Lower leg skin (tissue), 3 donors: ENCODE measurements around the gene CST7.

ENCODE experiments used
- POLR2A ChIP-seq, 2 donors: fragments of 450-650 bp; IDR thresholded peaks; one replicate each; pipeline ENCODE4 v1.6.1; 2016 to 2017; ENCODE audit warnings: antibody characterized with exemption in 2 of 2, mild to moderate bottlenecking in 1 of 2, moderate library complexity in 1 of 2
- TF ChIP-seq, protein P1 (sequence below), 3 donors: fragments of 450-650 bp; IDR thresholded peaks; one replicate each; pipeline ENCODE4 v1.5.1; 2016; ENCODE audit warnings: antibody characterized with exemption in 3 of 3, mild to moderate bottlenecking in 3 of 3, moderate library complexity in 2 of 3

DNA sequence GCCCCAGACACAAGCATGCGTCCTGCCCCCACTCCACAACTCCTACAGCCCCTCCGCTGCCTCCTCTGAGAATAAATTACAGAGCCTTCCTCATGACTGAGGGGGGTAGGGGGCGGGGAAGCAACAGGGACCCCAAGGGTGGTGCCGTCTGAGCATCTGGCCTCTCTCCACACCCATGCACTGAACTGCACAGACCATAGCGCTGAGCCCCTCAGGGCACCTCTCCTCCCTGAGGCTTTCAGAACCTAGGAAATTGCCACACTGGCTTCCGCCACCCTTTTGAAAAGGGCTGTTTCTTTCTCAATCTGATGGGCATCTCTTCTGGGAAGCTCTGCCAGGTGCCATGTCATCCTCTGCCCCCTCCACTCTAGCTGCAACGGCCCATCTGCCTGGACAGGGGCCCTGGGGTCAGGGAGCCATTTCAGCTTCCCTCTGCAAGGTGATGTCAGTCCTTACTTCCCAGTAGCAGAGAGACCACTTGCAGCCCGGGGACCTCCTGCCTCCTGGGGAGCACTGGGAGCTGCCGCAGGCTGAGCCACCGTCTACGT is 2.5 kb downstream of the CST7 start:
- TF ChIP-seq, protein P1, sequence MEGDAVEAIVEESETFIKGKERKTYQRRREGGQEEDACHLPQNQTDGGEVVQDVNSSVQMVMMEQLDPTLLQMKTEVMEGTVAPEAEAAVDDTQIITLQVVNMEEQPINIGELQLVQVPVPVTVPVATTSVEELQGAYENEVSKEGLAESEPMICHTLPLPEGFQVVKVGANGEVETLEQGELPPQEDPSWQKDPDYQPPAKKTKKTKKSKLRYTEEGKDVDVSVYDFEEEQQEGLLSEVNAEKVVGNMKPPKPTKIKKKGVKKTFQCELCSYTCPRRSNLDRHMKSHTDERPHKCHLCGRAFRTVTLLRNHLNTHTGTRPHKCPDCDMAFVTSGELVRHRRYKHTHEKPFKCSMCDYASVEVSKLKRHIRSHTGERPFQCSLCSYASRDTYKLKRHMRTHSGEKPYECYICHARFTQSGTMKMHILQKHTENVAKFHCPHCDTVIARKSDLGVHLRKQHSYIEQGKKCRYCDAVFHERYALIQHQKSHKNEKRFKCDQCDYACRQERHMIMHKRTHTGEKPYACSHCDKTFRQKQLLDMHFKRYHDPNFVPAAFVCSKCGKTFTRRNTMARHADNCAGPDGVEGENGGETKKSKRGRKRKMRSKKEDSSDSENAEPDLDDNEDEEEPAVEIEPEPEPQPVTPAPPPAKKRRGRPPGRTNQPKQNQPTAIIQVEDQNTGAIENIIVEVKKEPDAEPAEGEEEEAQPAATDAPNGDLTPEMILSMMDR (IDR thresholded peaks at IDR 0.05), result no peak
- TF ChIP-seq POLR2A (IDR thresholded peaks at IDR 0.05), result no peak
